Measurements from ENCODE around the gene SLC43A2.

SLC43A2 gene

DNA sequence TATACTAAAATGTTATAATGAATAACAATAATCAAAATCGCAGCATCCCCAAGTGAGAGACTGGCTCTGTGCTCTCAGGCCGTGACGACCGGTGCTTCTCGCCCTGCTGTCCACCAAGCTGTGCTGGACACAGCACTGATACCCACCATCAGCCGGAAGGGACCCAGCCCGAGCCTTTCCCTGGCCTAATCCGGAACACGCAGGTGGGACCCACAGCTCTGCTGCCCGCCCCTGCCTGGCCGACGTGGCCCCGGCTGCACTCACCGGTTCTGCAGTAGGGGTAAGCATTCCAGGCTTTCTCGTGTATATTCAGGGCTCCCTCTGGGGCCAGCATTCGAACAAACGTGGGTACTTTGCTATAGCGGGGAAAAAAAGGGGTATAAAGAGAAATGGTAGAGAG is 80.6 kb downstream of the SLC43A2 start:
- TF ChIP-seq, protein P1, sequence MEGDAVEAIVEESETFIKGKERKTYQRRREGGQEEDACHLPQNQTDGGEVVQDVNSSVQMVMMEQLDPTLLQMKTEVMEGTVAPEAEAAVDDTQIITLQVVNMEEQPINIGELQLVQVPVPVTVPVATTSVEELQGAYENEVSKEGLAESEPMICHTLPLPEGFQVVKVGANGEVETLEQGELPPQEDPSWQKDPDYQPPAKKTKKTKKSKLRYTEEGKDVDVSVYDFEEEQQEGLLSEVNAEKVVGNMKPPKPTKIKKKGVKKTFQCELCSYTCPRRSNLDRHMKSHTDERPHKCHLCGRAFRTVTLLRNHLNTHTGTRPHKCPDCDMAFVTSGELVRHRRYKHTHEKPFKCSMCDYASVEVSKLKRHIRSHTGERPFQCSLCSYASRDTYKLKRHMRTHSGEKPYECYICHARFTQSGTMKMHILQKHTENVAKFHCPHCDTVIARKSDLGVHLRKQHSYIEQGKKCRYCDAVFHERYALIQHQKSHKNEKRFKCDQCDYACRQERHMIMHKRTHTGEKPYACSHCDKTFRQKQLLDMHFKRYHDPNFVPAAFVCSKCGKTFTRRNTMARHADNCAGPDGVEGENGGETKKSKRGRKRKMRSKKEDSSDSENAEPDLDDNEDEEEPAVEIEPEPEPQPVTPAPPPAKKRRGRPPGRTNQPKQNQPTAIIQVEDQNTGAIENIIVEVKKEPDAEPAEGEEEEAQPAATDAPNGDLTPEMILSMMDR (IDR thresholded peaks at IDR 0.05; ENCODE audit: extremely low read depth, missing control alignments): no peak
- no peak for DNase-seq (ENCODE audit: low spot score)

DNA sequence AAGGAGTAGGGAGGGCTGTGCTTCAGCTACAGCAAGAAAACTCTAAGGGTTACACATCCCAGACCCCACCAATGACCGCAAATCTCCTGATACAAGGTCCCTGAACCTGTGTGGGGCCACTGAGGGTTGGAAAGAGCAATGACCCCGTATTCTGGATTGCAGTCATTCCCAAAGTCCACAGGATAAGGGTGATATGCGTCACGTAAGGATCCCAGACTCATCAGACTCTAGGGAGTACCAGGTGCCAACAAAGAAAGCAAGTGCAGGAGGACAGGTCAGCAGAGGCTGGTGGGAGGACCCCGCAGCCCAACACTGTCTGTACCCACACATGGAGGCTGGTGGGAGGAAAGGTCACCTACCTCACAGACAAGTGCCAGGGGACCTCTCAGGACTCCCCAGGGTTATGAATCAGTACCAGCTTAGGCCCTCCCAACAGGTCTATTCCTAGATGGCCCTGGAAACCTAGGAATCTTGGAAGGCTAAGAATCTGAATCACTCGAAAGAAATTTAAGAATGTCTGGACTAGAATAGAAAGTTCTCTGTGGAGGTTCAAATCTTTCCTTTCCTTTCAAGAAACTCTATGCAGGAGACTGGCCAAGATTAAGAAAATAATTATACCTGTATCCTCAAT is 82.2 kb downstream of the SLC43A2 start:
- no peak for DNase-seq (ENCODE audit: low spot score)
- TF ChIP-seq, protein P1 (IDR thresholded peaks at IDR 0.05; ENCODE audit: extremely low read depth, missing control alignments): no peak

DNA sequence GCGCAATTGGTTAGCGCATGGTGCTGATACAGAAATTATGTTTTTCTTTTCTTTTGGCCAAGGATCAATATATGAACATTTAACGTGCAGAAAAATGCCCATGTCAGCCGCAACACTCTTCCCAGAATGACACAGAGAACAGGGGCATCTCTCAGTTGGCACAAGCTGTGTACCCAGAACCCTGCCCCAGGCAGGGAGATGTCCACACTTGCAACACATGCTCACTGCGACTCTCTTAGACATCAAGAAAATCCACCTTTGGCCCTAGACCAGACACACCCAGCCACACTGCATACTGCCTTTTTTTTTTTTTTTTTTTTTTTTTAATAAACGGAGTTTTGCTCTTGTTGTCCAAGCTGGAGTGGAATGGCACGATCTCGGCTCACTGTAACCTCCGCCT is 83.0 kb downstream of the SLC43A2 start:
- TF ChIP-seq, protein P1 (IDR thresholded peaks at IDR 0.05; ENCODE audit: extremely low read depth, missing control alignments): no peak
- no peak for DNase-seq (ENCODE audit: low spot score)

DNA sequence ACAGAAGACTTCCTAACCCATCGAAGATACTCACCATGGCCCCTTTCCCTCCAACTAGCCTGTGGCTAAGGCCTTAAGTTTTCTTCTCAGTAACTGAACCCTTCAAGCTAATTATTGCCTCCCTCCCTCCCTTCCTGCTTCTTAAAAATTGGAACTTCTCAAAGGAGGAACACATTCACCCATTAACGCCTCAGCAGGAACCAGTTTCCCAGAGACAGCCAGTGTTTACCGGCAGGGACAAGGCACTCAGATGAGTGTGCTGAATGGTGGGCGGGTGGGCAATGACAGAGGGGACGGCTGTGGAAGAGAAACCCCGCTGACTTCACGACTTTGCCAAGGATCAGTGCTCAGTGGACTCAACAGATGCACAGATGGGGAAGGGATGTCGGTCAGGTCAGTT is 86.3 kb downstream of the SLC43A2 start:
- DNase-seq (ENCODE audit: low spot score): no peak
- TF ChIP-seq, protein P1 (IDR thresholded peaks at IDR 0.05; ENCODE audit: extremely low read depth, missing control alignments): no peak

DNA sequence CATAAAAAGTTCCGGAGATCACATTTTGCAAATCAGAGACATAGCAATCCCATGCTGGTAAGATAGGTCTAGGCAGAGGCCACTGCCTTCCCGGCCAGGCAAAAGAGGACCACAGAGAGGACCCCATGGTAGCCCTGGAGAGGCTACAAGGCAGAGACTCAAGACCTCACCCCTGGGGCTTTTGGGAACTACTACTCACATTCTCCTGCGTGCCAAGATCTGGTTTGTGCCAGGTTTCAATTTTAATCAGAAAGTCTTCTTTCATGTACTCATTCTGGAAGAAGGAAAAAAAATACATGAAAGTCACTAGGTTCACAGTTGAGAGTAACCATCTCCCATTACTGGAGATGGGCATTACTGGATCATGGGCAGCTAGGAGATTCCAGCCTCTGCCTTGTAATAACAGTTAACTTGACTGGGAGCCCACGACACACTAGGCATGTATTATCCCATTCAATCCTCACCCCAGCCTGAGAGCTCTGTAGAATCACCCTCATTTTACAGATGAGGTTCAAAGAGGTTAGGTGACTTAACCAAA is 87.2 kb downstream of the SLC43A2 start:
- TF ChIP-seq, protein P1 (IDR thresholded peaks at IDR 0.05; ENCODE audit: extremely low read depth, missing control alignments): no peak

DNA sequence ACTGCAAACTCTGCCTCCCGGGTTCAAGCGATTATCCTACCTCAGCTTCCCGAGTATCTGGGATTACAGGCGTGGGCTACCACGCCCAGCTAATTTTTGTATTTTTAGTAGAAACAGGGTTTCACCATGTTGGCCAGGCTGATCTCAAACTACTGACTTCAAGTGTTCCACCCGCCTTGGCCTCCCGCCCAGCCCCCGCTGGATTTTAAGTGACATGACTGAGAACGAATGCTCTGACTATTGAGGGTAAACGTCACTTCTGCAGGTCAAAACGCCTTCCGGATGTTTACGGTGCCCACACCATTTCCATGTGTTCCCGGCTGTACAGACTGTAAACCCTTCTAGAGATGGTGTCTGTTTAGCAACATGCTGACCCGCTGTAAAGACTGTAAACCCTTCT is 88.8 kb downstream of the SLC43A2 start:
- DNase-seq (ENCODE audit: low spot score): no peak
- TF ChIP-seq, protein P1 (IDR thresholded peaks at IDR 0.05; ENCODE audit: extremely low read depth, missing control alignments): no peak

More for the DNA sequence above, 87.2 kb downstream of the SLC43A2 start:
- DNase-seq (ENCODE audit: low spot score): no peak

DNA sequence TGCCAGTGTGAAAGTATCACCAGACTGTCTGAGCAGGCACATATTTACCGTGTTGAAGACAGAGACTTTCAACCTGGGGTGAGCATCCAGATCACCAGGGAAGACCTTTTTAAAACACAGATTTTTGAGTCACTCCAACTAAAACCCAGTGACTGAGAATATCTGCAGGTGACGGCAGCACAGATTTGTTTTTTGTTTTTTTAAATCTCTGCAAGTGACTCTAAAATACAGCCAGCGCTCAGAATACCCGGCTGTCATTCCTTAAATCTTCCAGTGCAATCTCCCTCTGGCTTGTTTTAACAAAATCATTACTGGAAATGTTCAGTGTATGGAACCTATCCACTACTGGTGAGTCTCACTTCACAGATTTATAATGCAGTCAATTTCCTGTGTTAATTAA is 92.9 kb downstream of the SLC43A2 start:
- no peak for DNase-seq (ENCODE audit: low spot score)
- TF ChIP-seq, protein P1 (IDR thresholded peaks at IDR 0.05; ENCODE audit: extremely low read depth, missing control alignments): no peak

Data from GM20000 (cell line).